ENCODE results near the gene TGDS.
"Not testable (repeated sequence)": the region's sequence is repeated elsewhere in the genome, so short reads cannot be mapped to it uniquely, and the experiment has no call there.

TGDS gene

DNA sequence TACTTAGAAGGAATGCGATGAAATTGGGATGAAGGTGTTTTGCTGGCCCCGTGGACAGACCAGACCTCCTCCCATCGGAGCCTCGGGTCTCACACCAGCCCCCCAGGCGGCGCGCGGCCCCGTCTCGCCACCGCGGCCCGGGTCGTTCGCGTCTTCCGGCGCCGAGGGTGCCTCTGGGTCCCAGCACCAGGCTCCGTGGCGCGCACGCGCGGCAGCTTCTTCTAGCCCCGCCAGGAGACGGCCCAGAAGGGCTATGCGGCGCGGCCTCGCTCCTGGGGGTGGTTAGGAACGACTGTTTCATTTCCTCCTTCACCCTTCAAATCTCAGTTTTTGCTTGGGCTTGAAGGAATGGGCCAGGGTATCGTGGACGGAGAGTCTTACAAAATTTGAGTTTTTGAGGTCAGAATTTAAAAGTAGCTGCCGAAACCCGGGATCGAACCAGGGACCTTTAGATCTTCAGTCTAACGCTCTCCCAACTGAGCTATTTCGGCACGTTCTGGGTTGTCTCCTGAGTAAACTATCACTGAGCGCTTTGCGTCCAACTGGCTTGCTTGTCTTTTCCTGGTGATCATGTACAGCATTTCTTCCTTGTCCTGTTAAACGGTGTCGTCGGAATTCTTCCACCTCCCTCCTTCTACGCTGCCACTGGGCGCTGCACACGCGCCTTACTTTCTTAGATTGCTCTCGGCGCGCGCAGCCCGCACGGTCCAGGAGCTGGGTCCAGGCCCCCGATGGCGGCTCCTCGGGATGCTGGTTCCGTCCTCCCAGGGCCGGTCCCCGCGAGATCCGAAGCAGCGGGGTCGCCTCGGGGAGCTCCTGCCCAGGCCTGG lies 46.5 kb downstream of the TGDS start:
- peak; percentile 99 for DNase-seq

DNA sequence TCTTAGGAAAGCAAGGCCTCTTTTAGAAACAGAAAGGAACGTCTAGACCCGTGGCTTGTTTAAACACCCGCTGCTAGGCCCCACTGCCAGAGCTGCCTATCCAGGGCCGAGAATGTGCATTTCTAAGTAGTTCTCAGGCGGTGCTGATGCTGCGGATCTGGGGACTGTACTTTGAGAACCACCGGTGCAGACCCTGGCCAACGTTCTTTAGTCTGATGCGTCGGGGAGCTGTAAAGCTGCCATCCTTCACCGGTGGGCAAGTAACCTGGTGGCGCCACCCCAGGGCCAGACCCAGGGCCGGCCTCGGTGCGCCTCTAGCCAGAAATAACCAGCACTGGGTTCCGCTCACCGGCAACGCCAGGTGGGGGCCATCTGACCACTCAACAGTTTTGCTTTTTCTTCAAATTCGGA lies 47.1 kb downstream of the TGDS start:
- DNase-seq, result peak; percentile 92

DNA sequence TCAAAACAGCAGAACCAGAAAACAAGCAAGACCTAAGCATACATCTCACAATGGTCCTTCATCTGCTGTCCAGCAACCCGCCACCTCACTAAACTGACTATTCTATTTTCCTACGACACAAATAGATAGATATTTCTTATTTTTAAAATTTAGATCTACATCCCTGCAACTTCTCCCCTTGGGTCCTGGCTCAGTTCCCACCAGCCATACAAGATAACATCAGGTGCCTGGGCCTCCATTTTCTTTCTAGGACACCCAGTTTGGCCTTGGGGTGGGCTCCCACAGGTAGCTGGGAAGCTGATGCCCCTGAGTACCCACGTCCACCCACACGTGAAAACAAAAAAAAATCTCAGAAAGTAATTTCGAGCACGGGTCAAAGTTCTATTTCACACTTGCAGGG lies 47.6 kb downstream of the TGDS start:
- peak; percentile 66 for DNase-seq

DNA sequence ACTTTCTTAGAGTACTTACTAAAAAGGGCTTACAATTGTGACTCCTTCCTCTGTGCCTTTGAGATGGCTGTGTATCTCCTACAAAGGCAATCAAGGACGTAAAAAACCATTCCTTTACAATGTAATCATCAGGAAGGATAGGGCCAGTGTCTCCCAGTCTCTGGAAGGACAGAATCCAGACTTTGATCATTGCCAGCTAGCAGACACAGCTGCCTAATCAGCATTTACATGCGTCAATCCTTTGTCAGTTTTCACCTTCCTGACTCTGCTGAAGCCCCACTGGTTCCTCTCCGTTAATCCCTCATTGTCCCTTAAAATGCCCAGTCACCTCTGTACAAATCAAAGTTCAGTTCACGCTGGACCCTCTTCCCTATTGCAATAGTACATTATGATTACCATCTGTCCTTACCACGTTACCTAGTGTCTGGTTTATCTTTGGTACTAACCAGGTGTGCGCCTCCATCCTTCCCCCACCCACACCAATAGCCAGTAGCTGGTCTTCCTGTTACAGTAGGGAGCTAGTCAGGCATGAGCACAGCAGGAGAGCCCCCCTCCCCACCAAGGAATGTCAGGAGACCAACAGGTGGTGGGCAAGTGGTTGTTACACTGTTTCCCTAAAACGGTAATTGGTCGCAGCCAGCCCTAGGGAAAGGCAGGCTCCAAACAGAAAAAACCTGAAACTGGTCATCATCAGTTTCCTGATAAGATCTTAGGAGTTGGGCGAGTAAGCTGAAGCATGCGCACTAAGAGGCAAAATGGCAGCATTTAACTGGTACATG lies 49.7 kb downstream of the TGDS start:
- DNase-seq, result peak; percentile 12

DNA sequence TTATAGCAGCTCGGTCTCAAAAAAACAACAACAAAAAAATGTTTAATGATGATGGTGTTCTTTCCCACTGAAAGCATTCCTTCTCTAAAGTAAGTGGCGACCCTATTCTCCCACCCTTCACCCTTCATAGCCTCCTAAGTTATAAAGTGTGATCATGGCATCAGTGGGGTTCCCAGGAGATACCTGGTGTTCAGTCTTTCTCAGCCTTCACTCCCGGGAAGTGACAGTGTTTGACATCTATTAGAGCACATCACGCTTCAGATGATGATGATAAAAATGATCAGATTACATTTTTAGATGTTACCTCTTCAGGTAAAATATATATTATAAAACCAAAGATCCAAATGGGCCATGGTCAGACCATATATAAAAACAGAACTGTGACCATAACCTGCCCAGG lies 51.0 kb downstream of the TGDS start:
- DNase-seq, result no peak

DNA sequence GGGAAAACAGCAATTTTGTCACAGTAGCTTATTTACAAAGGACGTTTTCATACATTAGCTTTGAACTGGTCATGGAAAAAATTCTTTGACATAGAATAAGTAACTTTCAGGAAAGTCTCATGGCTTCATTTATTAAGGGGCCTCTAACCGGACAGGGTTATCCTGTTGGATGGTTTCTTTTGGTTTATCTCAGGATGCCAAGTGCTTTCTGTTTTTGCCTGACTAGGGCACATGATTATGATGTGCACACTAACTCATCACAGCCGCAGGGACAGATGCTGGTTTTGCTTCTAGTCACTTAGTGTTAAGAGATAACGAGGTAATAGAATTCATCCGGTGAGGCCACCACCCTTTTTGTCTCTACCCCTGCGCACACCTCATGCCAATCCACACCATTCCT lies 53.0 kb downstream of the TGDS start:
- no peak for DNase-seq

DNA sequence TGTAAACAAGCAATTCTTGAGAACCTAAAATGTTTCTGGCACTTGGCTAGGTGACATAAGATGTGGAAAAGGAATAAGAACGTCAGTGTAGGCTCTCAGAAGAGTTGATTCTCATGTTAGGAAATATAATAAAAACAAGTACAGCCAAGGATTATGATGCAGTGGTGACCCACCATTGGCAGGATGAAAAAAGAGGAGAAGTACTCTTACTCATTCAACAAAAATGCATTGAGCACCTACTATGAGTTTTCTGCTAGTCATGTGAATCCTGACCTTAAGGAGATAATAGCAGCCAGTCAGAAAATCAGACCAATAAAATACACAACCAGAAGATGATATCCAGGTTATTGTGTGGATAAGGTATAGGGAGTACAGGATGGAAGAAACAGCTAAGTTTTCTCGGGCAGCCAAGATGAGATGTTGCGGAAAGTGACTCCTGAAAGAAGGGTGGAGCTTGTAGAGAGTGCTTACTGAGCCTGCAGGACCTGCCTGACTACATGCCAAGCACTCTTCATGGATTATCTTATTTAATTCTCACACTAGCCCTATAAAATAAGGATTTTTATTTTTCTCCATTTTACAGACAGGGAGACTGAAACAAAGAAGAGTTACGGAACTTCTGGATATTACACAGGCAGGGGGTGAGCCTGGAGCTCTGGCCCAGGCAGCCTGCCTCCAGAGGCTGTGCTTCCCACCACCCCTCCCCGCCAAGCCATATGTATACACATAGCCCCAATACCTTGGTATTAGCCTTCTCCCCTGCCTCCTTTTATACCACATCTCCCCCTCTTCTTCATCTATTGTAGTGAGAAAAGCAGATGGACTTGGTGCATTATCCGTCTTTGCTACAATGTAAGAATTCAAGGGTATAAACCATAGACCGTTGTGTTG lies 58.0 kb downstream of the TGDS start:
- DNase-seq, result no peak

DNA sequence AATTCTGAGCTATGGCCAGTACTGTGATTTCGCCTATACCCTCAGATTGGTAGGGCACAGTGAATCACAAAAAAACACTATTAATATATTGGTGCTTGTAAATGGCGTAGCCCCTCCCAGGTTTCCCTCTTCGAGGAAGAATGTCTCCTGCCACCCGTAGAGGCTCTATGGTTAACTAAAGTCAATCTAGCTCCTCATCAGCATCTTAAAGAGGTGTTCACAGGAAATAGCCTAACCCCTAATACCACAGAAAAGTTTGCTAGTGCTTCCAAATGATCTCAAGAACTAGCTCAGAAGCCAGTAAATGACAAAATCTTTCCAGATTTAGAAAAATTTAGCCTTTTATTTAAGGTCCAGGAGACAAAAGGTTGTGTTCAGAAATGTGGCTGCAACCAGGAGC lies 60.2 kb downstream of the TGDS start:
- no peak for DNase-seq

DNA sequence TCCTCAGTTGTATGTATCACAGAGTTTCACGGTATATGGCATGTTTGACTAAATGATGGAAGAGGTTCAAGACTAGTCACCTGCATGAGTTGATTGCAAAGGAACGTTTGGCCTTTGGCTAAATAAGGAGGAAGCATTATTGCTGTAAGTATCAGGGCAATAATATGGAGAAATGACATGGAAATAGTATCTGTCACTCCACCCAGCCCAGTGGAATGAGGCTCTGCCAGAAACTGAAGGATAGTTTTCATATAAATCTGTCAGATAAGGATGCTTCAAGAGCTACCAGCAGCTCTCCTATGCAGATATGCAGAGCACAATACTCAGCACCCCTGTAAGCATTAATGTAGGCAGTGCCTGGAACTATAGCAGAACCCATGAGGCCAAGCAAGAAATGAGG lies 60.7 kb downstream of the TGDS start:
- DNase-seq, result no peak

DNA sequence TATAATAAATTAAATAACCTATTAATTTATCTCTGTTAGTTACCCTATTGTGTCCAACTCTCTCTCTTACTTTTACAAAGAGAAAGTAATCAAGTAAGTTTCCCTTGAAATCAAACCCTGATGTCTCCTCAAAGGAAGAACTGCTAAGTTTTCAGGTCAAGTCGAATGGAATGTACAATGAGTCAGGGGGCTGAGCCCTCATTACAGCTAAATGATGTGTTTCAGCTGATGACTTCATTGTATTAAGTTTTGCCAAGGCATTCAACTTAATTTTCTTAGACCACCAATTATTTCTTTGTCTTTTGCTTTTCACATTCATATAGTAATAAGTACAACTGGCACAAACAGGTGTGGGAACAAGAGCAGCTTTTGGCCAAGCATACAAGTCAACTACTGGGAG lies 61.8 kb downstream of the TGDS start:
- no peak for DNase-seq

DNA sequence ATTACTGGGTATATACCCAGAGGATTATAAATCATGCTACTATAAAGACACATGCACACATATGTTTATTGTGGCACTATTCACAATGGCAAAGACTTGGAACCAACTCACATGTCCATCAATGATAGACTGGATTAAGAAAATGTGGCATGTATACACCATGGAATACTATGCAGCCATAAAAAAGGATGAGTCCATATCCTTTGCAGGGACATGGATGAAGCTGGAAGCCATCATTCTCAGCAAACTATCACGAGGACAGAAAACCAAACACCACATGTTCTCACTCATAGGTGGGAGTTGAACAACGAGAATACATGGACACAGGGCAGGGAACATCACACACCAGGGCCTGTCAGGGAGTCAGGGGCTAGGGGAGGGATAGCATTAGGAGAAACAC lies 63.7 kb downstream of the TGDS start:
- not testable (repeated sequence) for DNase-seq

DNA sequence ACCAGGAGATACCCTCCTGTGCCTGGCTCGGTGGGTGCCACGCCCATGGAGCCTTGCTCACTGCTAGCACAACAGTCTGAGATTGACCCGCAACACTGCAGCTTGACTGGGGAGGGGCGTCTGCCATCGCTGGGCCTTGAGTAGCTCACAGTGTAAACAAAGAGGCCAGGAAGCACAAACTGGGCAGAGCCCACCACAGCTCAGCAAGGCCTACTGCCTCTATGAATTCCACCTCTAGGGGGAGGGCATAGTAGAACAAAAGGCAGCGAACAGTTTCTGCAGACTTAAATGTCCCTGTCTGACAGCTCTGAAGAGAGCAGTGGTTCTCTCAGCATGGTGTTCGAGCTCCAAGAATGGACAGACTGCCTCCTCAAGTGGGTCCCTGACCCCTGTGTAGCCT lies 69.0 kb downstream of the TGDS start:
- DNase-seq, result peak; percentile 23

DNA sequence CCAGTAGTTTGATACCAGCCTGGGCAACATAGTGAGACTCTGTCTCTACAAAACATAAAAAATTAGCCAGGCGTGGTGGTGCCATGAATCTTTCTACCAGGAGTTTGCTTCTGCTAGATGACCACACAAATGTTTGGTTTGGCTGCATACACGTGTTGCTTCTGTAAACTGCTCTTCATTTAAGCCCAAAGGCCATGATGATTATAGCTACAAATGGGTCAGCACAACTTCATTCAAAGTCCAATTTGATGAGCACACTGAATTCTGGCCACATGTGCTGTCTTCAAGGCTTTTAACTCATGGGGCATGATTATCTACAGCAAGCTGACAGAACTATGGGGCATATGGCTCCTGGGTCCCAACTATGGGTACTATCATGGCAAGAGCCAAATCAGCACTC lies 70.2 kb downstream of the TGDS start:
- DNase-seq, result no peak

DNA sequence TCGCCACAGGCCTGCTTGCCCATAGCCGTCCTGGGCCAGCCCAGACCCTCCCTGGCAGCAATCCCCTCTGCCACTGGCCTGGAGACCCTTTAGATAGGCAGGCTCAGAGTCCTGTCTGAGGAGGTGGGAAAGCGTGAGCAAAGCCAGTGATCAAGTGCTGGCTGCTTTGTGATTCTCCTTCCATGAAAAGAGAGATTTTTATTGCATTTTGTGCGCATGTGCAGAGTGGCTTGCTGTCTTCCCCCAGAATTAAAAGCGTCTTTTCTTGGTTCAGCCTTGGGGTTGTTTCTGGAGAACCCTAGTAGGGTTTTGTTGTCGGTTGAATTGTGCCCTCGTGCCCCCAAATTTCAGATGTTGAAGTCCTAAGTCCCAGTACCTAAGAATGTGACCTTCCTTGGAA lies 71.5 kb downstream of the TGDS start:
- DNase-seq, result no peak

Measured in NCI-H69 (cell line).